HG03558 (cell line): ENCODE data around the gene DAZAP2.
"Not testable (repeated sequence)": the region's sequence is repeated elsewhere in the genome, so short reads cannot be mapped to it uniquely, and the experiment has no call there.

Experiments
- ATAC-seq: cut with Tn5 transposase; IDR thresholded peaks from one replicate; pipeline ENCODE4 v1.9.1; 2021; ENCODE audit warnings: moderate number of reproducible peaks; ENCODE audit not compliant: unreplicated experiment; ENCODE audit errors: extremely low read depth

The DAZAP2 gene

GRCh38 chr12:51291603-51292513 lies 53.2 kb downstream of the DAZAP2 start:
- ATAC-seq, result not testable (repeated sequence)
